GM18502 (cell line): ENCODE data around the gene PADI6.
"Not testable (repeated sequence)": the region's sequence is repeated elsewhere in the genome, so short reads cannot be mapped to it uniquely, and the experiment has no call there.

Experiments
- ATAC-seq: cut with Tn5 transposase; IDR thresholded peaks from one replicate; pipeline ENCODE4 v1.9.1; 2021; ENCODE audit warnings: mild to moderate bottlenecking; ENCODE audit not compliant: unreplicated experiment, poor library complexity

Gene PADI6

GRCh38 chr1:17371896-17372295, at the start of gene PADI6:
TSS of gene PADI6 (plus strand) at chr1:17372196. CDS start at chr1:17372246, 50 bp downstream.
- ATAC-seq = no peak

- ATAC-seq = no peak
Measured at GRCh38 chr1:17328855-17329254, 43.1 kb upstream of the PADI6 start.

GRCh38 chr1:17329610-17330009, 42.4 kb upstream of the PADI6 start:
- ATAC-seq = no peak

- ATAC-seq = no peak
Measured at GRCh38 chr1:17330856-17331255, 41.1 kb upstream of the PADI6 start.

GRCh38 chr1:17333081-17333480, 38.9 kb upstream of the PADI6 start:
- no peak for ATAC-seq

GRCh38 chr1:17335821-17336710, 35.9 kb upstream of the PADI6 start:
- ATAC-seq = no peak

- ATAC-seq = no peak
Measured at GRCh38 chr1:17338706-17339493, 33.1 kb upstream of the PADI6 start.

GRCh38 chr1:17339521-17339920, 32.5 kb upstream of the PADI6 start:
- no peak for ATAC-seq

GRCh38 chr1:17340358-17340757, 31.6 kb upstream of the PADI6 start:
- ATAC-seq = no peak

- ATAC-seq = no peak
Measured at GRCh38 chr1:17342014-17342441, 30.0 kb upstream of the PADI6 start.

- ATAC-seq = not testable (repeated sequence)
Measured at GRCh38 chr1:17345506-17345905, 26.5 kb upstream of the PADI6 start.

- no peak for ATAC-seq
Measured at GRCh38 chr1:17346046-17346789, 25.8 kb upstream of the PADI6 start.

- ATAC-seq = no peak
Measured at GRCh38 chr1:17347769-17348592, 24.0 kb upstream of the PADI6 start.

GRCh38 chr1:17348593-17349234, 23.3 kb upstream of the PADI6 start:
- ATAC-seq = no peak

GRCh38 chr1:17350083-17350482, 21.9 kb upstream of the PADI6 start:
- ATAC-seq = no peak

- no peak for ATAC-seq
Measured at GRCh38 chr1:17350928-17351446, 21.0 kb upstream of the PADI6 start.

GRCh38 chr1:17351598-17352324, 20.2 kb upstream of the PADI6 start:
- no peak for ATAC-seq

- no peak for ATAC-seq
Measured at GRCh38 chr1:17352419-17352909, 19.5 kb upstream of the PADI6 start.
